HEK293T (cell line): Measurements from ENCODE around the gene PAWR.

ENCODE experiments used
- CTCF ChIA-PET: fragments of 350-600 bp; formaldehyde crosslinking; extraction: SDS; loops from one replicate; lab custom pipeline; 2021; ENCODE audit warnings: antibody characterized with exemption, inconsistent platforms; lab: Yijun Ruan, JAX
- POLR2A ChIA-PET: fragments of 350-600 bp; formaldehyde crosslinking; extraction: SDS; loops from one replicate; lab custom pipeline; 2020; ENCODE audit warnings: antibody characterized with exemption, inconsistent platforms; lab: Yijun Ruan, JAX
- DNase-seq: peaks from one replicate; pipeline ENCODE4 v3.0.0; 2012; ENCODE audit warnings: mixed read lengths; ENCODE audit errors: extremely low spot score
- ARNT ChIP-seq: fragments of 450-650 bp; IDR thresholded peaks from 2 replicates; pipeline ENCODE4 v1.6.1; 2017; ENCODE audit warnings: mild to moderate bottlenecking
- BHLHE40 ChIP-seq: fragments of 450-650 bp; IDR thresholded peaks from 2 replicates; pipeline ENCODE4 v1.6.1; 2016; ENCODE audit warnings: mild to moderate bottlenecking, moderate library complexity, borderline replicate concordance
- CTBP1 ChIP-seq: fragments of 450-650 bp; IDR thresholded peaks from 2 replicates; pipeline ENCODE4 v1.6.1; 2016; ENCODE audit warnings: borderline replicate concordance
- ELF4 ChIP-seq: fragments of 450-650 bp; IDR thresholded peaks from 2 replicates; pipeline ENCODE4 v1.6.1; 2017; ENCODE audit warnings: antibody characterized with exemption
- FOXA1 ChIP-seq: fragments of 450-650 bp; IDR thresholded peaks from 2 replicates; pipeline ENCODE4 v1.6.1; 2016; ENCODE audit warnings: mild to moderate bottlenecking
- FOXK2 ChIP-seq: fragments of 450-650 bp; IDR thresholded peaks from 2 replicates; pipeline ENCODE4 v1.6.1; 2016; ENCODE audit warnings: mild to moderate bottlenecking
- FOXM1 ChIP-seq: fragments of 450-650 bp; IDR thresholded peaks from 2 replicates; pipeline ENCODE4 v1.6.1; 2017; ENCODE audit warnings: mild to moderate bottlenecking, borderline replicate concordance
- HDGF ChIP-seq: fragments of 450-650 bp; IDR thresholded peaks from 2 replicates; pipeline ENCODE4 v1.6.1; 2017; ENCODE audit warnings: antibody characterized with exemption, borderline replicate concordance
- L3MBTL2 ChIP-seq: fragments of 450-650 bp; conservative IDR thresholded peaks from 2 replicates; pipeline ENCODE4 v1.6.1; 2016; ENCODE audit warnings: mild to moderate bottlenecking
- LEF1 ChIP-seq: fragments of 450-650 bp; IDR thresholded peaks from 2 replicates; pipeline ENCODE4 v1.6.1; 2017; ENCODE audit warnings: mild to moderate bottlenecking, borderline replicate concordance
- NFRKB ChIP-seq: fragments of 450-650 bp; IDR thresholded peaks from 2 replicates; pipeline ENCODE4 v1.6.1; 2016; ENCODE audit warnings: mild to moderate bottlenecking, moderate library complexity
- PKNOX1 ChIP-seq: fragments of 450-650 bp; IDR thresholded peaks from 2 replicates; pipeline ENCODE4 v1.6.1; 2016
- SP1 ChIP-seq: fragments of 450-650 bp; IDR thresholded peaks from 2 replicates; pipeline ENCODE4 v1.6.1; 2017
- SUZ12 ChIP-seq: fragments of 450-650 bp; IDR thresholded peaks from 2 replicates; pipeline ENCODE4 v1.6.1; 2016; ENCODE audit warnings: mild to moderate bottlenecking
- TARDBP ChIP-seq: fragments of 450-650 bp; IDR thresholded peaks from 2 replicates; pipeline ENCODE4 v1.6.1; 2016
- ZNF384 ChIP-seq: fragments of 450-650 bp; IDR thresholded peaks from 2 replicates; pipeline ENCODE4 v1.6.1; 2016

PAWR gene

GRCh38 chr12:79535751-79536150 lies 155.0 kb downstream of the PAWR start:
- POLR2A ChIA-PET, result no interaction called here
- DNase-seq, result no peak
- TF ChIP-seq L3MBTL2, result no peak
- no peak for TF ChIP-seq ARNT
- no peak for TF ChIP-seq CTBP1
- TF ChIP-seq NFRKB, result no peak
- no peak for TF ChIP-seq HDGF
- no peak for TF ChIP-seq SUZ12
- TF ChIP-seq FOXK2, result no peak
- no peak for TF ChIP-seq PKNOX1
- TF ChIP-seq ELF4, result no peak
- TF ChIP-seq BHLHE40, result no peak
- no peak for TF ChIP-seq ZNF384
- no peak for TF ChIP-seq FOXA1
- no peak for TF ChIP-seq SP1
- TF ChIP-seq TARDBP, result no peak
- no peak for TF ChIP-seq FOXM1
- no peak for TF ChIP-seq LEF1
- CTCF ChIA-PET, result no interaction called here
